SHP77 treated with DMSO at 0.1 percent for 48 hours (cell line): ENCODE data around the gene SLMAP.
"Not testable (repeated sequence)": the region's sequence is repeated elsewhere in the genome, so short reads cannot be mapped to it uniquely, and the experiment has no call there.

Experiments
- DNase-seq: peaks from one replicate; lab custom pipeline; 2025; lab: John Stamatoyannopoulos, UW

The SLMAP gene

GRCh38 chr3:57826952-57827723, 71.0 kb downstream of the SLMAP start:
- no peak for DNase-seq

GRCh38 chr3:57827757-57828156, 71.6 kb downstream of the SLMAP start:
- DNase-seq, result no peak

GRCh38 chr3:57832486-57832885, 76.4 kb downstream of the SLMAP start:
- no peak for DNase-seq

GRCh38 chr3:57832900-57833313, 76.8 kb downstream of the SLMAP start:
- no peak for DNase-seq

GRCh38 chr3:57833763-57834162, 77.7 kb downstream of the SLMAP start:
- DNase-seq, result no peak

GRCh38 chr3:57837686-57838085, 81.6 kb downstream of the SLMAP start:
- DNase-seq, result no peak

- no peak for DNase-seq
These were observed 82.5 kb downstream of the SLMAP start for GRCh38 chr3:57838627-57839026.

GRCh38 chr3:57840473-57840872, 84.4 kb downstream of the SLMAP start:
- DNase-seq, result no peak

- no peak for DNase-seq
These were observed 85.7 kb downstream of the SLMAP start for GRCh38 chr3:57841818-57842217.

GRCh38 chr3:57848177-57848738, 92.1 kb downstream of the SLMAP start:
- DNase-seq, result no peak

GRCh38 chr3:57851304-57851703, 95.2 kb downstream of the SLMAP start:
- DNase-seq, result no peak

GRCh38 chr3:57852896-57853295, 96.8 kb downstream of the SLMAP start:
- no peak for DNase-seq

GRCh38 chr3:57855281-57855680, 99.2 kb downstream of the SLMAP start:
- DNase-seq, result no peak

GRCh38 chr3:57855943-57856342, 99.8 kb downstream of the SLMAP start:
- no peak for DNase-seq

- DNase-seq, result no peak
These were observed 100.6 kb downstream of the SLMAP start for GRCh38 chr3:57856675-57857074.

GRCh38 chr3:57862894-57863293, 106.8 kb downstream of the SLMAP start:
- DNase-seq, result no peak

GRCh38 chr3:57863380-57863779, 107.3 kb downstream of the SLMAP start:
- DNase-seq, result no peak

- DNase-seq, result no peak
These were observed 108.7 kb downstream of the SLMAP start for GRCh38 chr3:57864853-57865252.

- DNase-seq, result not testable (repeated sequence)
These were observed 113.0 kb downstream of the SLMAP start for GRCh38 chr3:57869110-57869509.

- DNase-seq, result no peak
These were observed 116.5 kb downstream of the SLMAP start for GRCh38 chr3:57872606-57873005.

GRCh38 chr3:57876632-57877031, 120.5 kb downstream of the SLMAP start:
- DNase-seq, result no peak

- DNase-seq, result no peak
These were observed 121.0 kb downstream of the SLMAP start for GRCh38 chr3:57877116-57877515.

- not testable (repeated sequence) for DNase-seq
These were observed 128.3 kb downstream of the SLMAP start for GRCh38 chr3:57884436-57884835.

GRCh38 chr3:57889807-57890206, 133.7 kb downstream of the SLMAP start:
- DNase-seq, result no peak
